Loucy (cell line): Measurements from ENCODE around the gene CPED1.

Experiments used
- EZH2phosphoT487 ChIP-seq: fragments of 200-600 bp; IDR thresholded peaks from 2 replicates; pipeline ENCODE4 v1.6.1; 2018; ENCODE audit warnings: antibody characterized with exemption, mild to moderate bottlenecking, moderate library complexity, borderline replicate concordance
- TF ChIP-seq, protein P1 (sequence below): fragments of 200-600 bp; sonication (generic); conservative IDR thresholded peaks from 2 replicates; pipeline ENCODE4 v1.5.1; 2014; ENCODE audit warnings: mild to moderate bottlenecking, antibody characterized with exemption, low read length

DNA sequence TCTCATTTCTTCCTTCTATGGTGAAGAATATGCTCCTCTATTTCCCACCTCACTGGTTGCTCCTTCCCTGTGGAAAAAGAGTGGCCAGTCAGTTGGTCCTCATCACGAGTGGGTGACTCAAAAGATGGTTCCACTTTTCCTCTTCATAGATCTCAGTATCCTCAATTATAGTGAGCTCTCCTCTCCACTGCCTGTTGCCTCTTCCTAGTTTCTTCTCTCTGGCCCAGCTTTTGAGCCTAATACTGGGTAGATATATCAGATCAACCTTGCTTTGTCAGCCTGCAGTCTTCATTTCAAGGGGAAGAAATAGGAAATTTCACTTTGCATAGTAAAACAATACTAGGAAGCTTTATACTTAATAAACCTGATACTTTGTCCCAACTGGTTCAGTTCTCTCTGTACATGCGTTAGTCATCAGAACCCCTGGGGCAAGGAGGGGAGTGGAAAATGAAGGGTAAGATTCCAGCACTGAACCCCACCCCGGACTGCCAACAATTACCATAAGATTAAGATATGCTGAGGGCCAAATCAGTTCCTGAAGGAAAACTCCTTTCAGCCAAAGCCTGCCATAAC is 324.8 kb downstream of the CPED1 start:
- TF ChIP-seq, protein P1, sequence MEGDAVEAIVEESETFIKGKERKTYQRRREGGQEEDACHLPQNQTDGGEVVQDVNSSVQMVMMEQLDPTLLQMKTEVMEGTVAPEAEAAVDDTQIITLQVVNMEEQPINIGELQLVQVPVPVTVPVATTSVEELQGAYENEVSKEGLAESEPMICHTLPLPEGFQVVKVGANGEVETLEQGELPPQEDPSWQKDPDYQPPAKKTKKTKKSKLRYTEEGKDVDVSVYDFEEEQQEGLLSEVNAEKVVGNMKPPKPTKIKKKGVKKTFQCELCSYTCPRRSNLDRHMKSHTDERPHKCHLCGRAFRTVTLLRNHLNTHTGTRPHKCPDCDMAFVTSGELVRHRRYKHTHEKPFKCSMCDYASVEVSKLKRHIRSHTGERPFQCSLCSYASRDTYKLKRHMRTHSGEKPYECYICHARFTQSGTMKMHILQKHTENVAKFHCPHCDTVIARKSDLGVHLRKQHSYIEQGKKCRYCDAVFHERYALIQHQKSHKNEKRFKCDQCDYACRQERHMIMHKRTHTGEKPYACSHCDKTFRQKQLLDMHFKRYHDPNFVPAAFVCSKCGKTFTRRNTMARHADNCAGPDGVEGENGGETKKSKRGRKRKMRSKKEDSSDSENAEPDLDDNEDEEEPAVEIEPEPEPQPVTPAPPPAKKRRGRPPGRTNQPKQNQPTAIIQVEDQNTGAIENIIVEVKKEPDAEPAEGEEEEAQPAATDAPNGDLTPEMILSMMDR = no peak
- no peak for TF ChIP-seq EZH2phosphoT487
